SK-N-SH treated with all-trans-retinoic acid at 6 μM for 48 hours (cell line): ENCODE measurements around the gene ST8SIA1.

Experiments
- ATAC-seq: fragments of 200-7000 bp; cut with Tn5 transposase; 3 replicates; pipeline ENCODE4 v1.9.1; 2020; ENCODE audit warnings: mild to moderate bottlenecking, moderate library complexity
- BACH2 ChIP-seq: fragments of 250-450 bp; sonication (Bioruptor Pico); IDR thresholded peaks from 2 replicates; pipeline ENCODE4 v1.9.0; 2021; ENCODE audit warnings: mild to moderate bottlenecking, borderline replicate concordance
- CSDC2 ChIP-seq: fragments of 250-450 bp; sonication (Bioruptor Pico); IDR thresholded peaks from 2 replicates; pipeline ENCODE4 v1.5.0; 2020; ENCODE audit warnings: mild to moderate bottlenecking, moderate library complexity
- ESRRG ChIP-seq: fragments of 250-450 bp; sonication (Bioruptor Pico); IDR thresholded peaks from 2 replicates; pipeline ENCODE4 v1.6.1; 2021; ENCODE audit warnings: mild to moderate bottlenecking
- GLIS3 ChIP-seq: fragments of 250-450 bp; sonication (Bioruptor Pico); IDR thresholded peaks from 2 replicates; pipeline ENCODE4 v1.5.0; 2020; ENCODE audit warnings: mild to moderate bottlenecking, moderate library complexity
- ISL1 ChIP-seq: fragments of 250-450 bp; sonication (Bioruptor Pico); IDR thresholded peaks from 2 replicates; pipeline ENCODE4 v2.1.2; 2022; ENCODE audit warnings: mild to moderate bottlenecking, moderate library complexity
- OSR1 ChIP-seq: fragments of 250-450 bp; sonication (Bioruptor Pico); IDR thresholded peaks from 2 replicates; pipeline ENCODE4 v1.8.0; 2022; ENCODE audit warnings: moderate library complexity, mild to moderate bottlenecking, inconsistent platforms
- PATZ1 ChIP-seq: fragments of 250-450 bp; sonication (Bioruptor Pico); IDR thresholded peaks from 2 replicates; pipeline ENCODE4 v1.8.0; 2020; ENCODE audit warnings: mild to moderate bottlenecking, moderate library complexity, borderline replicate concordance
- PPARA ChIP-seq: fragments of 250-450 bp; sonication (Bioruptor Pico); IDR thresholded peaks from 2 replicates; pipeline ENCODE4 v1.5.0; 2020; ENCODE audit warnings: mild to moderate bottlenecking, borderline replicate concordance
- RARB ChIP-seq: fragments of 250-450 bp; sonication (Bioruptor Pico); IDR thresholded peaks from 2 replicates; pipeline ENCODE4 v1.8.0; 2021; ENCODE audit warnings: mild to moderate bottlenecking, moderate library complexity
- SNAI2 ChIP-seq: fragments of 250-450 bp; sonication (Bioruptor Pico); IDR thresholded peaks from 2 replicates; pipeline ENCODE4 v1.5.0; 2020; ENCODE audit warnings: mild to moderate bottlenecking, moderate library complexity
- TCF4 ChIP-seq: fragments of 250-450 bp; sonication (Bioruptor Pico); IDR thresholded peaks from 2 replicates; pipeline ENCODE4 v1.8.0; 2021; ENCODE audit warnings: mild to moderate bottlenecking, moderate library complexity, borderline replicate concordance
- TOX ChIP-seq: fragments of 250-450 bp; sonication (Bioruptor Pico); IDR thresholded peaks from 2 replicates; pipeline ENCODE4 v1.8.0; 2021; ENCODE audit warnings: mild to moderate bottlenecking, moderate library complexity, borderline replicate concordance
- ZC3H10 ChIP-seq: fragments of 250-450 bp; sonication (Bioruptor Pico); IDR thresholded peaks from 2 replicates; pipeline ENCODE4 v1.5.1; 2021; ENCODE audit warnings: mild to moderate bottlenecking, moderate library complexity
- ZFP3 ChIP-seq: fragments of 250-450 bp; sonication (Bioruptor Pico); IDR thresholded peaks from 2 replicates; pipeline ENCODE4 v1.5.0; 2020; ENCODE audit warnings: mild to moderate bottlenecking, moderate library complexity
- ZFP30 ChIP-seq: fragments of 450-650 bp; formaldehyde crosslinking; IDR thresholded peaks from 2 replicates; pipeline ENCODE4 v1.5.0; 2022; ENCODE audit warnings: mild to moderate bottlenecking, moderate library complexity
- ZNF565 ChIP-seq: fragments of 450-650 bp; formaldehyde crosslinking; conservative IDR thresholded peaks from 2 replicates; pipeline ENCODE4 v1.5.0; 2020; ENCODE audit warnings: low read depth, mild to moderate bottlenecking, moderate library complexity
- ZNF70 ChIP-seq: fragments of 450-650 bp; formaldehyde crosslinking; IDR thresholded peaks from 2 replicates; pipeline ENCODE4 v1.5.0; 2020; ENCODE audit warnings: mild to moderate bottlenecking, moderate library complexity
- ZNF8 ChIP-seq: fragments of 450-650 bp; formaldehyde crosslinking; IDR thresholded peaks from 2 replicates; pipeline ENCODE4 v1.5.0; 2020; ENCODE audit warnings: mild to moderate bottlenecking, moderate library complexity
- TF ChIP-seq, protein P1 (sequence below): fragments of 250-450 bp; sonication (Bioruptor Pico); IDR thresholded peaks from 2 replicates; pipeline ENCODE4 v1.5.1; 2021; ENCODE audit warnings: mild to moderate bottlenecking, moderate library complexity
- TF ChIP-seq, protein P2 (sequence below): fragments of 250-450 bp; sonication (Bioruptor Pico); IDR thresholded peaks from 2 replicates; pipeline ENCODE4 v1.5.1; 2020; ENCODE audit warnings: low read depth, mild to moderate bottlenecking, moderate library complexity
- TF ChIP-seq, protein P3 (sequence below): fragments of 250-450 bp; sonication (Bioruptor Pico); IDR thresholded peaks from 2 replicates; pipeline ENCODE4 v1.8.0; 2021; ENCODE audit warnings: low read depth, mild to moderate bottlenecking, moderate library complexity, borderline replicate concordance
- TF ChIP-seq, protein P4 (sequence below): fragments of 250-450 bp; sonication (Bioruptor Pico); IDR thresholded peaks from 2 replicates; pipeline ENCODE4 v1.5.0; 2020; ENCODE audit warnings: mild to moderate bottlenecking, moderate library complexity

ST8SIA1 gene

DNA sequence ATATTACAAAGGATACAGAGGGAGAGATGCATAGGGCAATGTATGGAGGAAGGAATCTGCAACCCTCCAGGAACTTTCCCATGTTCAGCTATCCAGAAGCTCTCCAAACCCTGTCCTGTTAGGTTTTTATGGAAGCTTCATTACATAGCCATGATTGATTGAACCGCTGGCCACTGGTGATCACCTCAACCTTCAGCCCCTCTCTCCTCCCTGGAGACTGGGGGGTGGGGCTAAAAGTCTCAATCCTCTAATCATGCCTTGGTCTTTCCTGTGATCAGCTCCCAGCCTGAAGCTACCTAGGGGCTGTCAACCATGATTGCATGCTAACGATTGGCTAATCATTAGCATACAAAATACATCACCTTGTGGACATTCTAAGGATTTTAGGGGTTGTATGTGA is 123.4 kb downstream of the ST8SIA1 start:
- no peak for ATAC-seq
- TF ChIP-seq ZNF565 (CRISPR knock-in tag) (no peak), OSR1 (no peak), ZFP30 (no peak), ZC3H10 (CRISPR knock-in tag) (no peak), TCF4 (no peak), PPARA (CRISPR knock-in tag) (no peak), ESRRG (no peak), SNAI2 (CRISPR knock-in tag) (no peak), ZNF70 (CRISPR knock-in tag) (no peak), PATZ1 (no peak), ZNF8 (CRISPR knock-in tag) (no peak), ISL1 (no peak), CSDC2 (CRISPR knock-in tag) (no peak), GLIS3 (no peak), BACH2 (CRISPR knock-in tag) (no peak), TOX (CRISPR knock-in tag) (no peak)
- TF ChIP-seq, protein P1, sequence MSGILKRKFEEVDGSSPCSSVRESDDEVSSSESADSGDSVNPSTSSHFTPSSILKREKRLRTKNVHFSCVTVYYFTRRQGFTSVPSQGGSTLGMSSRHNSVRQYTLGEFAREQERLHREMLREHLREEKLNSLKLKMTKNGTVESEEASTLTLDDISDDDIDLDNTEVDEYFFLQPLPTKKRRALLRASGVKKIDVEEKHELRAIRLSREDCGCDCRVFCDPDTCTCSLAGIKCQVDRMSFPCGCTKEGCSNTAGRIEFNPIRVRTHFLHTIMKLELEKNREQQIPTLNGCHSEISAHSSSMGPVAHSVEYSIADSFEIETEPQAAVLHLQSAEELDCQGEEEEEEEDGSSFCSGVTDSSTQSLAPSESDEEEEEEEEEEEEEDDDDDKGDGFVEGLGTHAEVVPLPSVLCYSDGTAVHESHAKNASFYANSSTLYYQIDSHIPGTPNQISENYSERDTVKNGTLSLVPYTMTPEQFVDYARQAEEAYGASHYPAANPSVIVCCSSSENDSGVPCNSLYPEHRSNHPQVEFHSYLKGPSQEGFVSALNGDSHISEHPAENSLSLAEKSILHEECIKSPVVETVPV (CRISPR knock-in tag), result no peak
- TF ChIP-seq, protein P2, sequence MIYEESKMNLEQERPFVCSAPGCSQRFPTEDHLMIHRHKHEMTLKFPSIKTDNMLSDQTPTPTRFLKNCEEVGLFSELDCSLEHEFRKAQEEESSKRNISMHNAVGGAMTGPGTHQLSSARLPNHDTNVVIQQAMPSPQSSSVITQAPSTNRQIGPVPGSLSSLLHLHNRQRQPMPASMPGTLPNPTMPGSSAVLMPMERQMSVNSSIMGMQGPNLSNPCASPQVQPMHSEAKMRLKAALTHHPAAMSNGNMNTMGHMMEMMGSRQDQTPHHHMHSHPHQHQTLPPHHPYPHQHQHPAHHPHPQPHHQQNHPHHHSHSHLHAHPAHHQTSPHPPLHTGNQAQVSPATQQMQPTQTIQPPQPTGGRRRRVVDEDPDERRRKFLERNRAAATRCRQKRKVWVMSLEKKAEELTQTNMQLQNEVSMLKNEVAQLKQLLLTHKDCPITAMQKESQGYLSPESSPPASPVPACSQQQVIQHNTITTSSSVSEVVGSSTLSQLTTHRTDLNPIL (CRISPR knock-in tag), result no peak
- TF ChIP-seq, protein P3, sequence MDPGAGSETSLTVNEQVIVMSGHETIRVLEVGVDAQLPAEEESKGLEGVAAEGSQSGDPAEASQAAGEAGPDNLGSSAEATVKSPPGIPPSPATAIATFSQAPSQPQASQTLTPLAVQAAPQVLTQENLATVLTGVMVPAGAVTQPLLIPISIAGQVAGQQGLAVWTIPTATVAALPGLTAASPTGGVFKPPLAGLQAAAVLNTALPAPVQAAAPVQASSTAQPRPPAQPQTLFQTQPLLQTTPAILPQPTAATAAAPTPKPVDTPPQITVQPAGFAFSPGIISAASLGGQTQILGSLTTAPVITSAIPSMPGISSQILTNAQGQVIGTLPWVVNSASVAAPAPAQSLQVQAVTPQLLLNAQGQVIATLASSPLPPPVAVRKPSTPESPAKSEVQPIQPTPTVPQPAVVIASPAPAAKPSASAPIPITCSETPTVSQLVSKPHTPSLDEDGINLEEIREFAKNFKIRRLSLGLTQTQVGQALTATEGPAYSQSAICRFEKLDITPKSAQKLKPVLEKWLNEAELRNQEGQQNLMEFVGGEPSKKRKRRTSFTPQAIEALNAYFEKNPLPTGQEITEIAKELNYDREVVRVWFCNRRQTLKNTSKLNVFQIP, result no peak
- TF ChIP-seq, protein P4, sequence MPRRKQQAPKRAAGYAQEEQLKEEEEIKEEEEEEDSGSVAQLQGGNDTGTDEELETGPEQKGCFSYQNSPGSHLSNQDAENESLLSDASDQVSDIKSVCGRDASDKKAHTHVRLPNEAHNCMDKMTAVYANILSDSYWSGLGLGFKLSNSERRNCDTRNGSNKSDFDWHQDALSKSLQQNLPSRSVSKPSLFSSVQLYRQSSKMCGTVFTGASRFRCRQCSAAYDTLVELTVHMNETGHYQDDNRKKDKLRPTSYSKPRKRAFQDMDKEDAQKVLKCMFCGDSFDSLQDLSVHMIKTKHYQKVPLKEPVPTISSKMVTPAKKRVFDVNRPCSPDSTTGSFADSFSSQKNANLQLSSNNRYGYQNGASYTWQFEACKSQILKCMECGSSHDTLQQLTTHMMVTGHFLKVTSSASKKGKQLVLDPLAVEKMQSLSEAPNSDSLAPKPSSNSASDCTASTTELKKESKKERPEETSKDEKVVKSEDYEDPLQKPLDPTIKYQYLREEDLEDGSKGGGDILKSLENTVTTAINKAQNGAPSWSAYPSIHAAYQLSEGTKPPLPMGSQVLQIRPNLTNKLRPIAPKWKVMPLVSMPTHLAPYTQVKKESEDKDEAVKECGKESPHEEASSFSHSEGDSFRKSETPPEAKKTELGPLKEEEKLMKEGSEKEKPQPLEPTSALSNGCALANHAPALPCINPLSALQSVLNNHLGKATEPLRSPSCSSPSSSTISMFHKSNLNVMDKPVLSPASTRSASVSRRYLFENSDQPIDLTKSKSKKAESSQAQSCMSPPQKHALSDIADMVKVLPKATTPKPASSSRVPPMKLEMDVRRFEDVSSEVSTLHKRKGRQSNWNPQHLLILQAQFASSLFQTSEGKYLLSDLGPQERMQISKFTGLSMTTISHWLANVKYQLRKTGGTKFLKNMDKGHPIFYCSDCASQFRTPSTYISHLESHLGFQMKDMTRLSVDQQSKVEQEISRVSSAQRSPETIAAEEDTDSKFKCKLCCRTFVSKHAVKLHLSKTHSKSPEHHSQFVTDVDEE, result no peak
- TF ChIP-seq, all 23 proteins: peak for 0

DNA sequence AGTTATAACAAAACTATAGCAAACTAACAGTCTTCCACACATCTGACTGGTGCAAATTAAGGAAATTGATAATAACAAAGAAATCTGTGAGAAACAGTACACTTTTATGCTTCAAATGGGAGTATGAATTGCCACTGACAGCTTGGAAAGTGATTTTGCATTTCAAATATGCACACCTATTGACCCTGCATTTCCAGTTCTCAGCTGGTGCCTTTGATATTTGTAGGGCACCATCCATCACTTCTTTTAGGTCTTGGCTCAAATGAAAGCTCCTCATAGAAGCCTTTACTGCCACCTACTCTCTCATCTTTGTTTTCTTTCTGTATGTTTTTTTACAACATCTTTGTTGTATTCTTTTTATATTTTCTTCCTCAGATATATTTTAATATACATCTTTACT is 125.1 kb downstream of the ST8SIA1 start:
- TF ChIP-seq ZFP3 (CRISPR knock-in tag) (no peak), CSDC2 (CRISPR knock-in tag) (no peak), RARB (CRISPR knock-in tag) (no peak), TCF4 (no peak), ISL1 (no peak), PPARA (CRISPR knock-in tag) (no peak), ZNF565 (CRISPR knock-in tag) (no peak), ESRRG (no peak), ZNF70 (CRISPR knock-in tag) (no peak)
- TF ChIP-seq, protein P2 (CRISPR knock-in tag), result no peak
- TF ChIP-seq, protein P3, result no peak
- no peak for ATAC-seq
